ENCODE measurements around the gene RPEL1. TPM values are rescaled to one million over a fixed set of nuclear protein-coding genes. Genes with fewer than 3 reads are reported as not detected.

Gene RPEL1
- total and polyA plus RNA-seq, 2 of the 8 experiments (the other 6 are each of a cell fraction or from before 2014, with no cell fraction given), result 0.12 TPM; not detected in 1

GRCh38 chr10:103246324-103246723 is 637 bp downstream of the RPEL1 start (continued):
- TF ChIP-seq CHD7 (IDR thresholded peaks at IDR 0.05; ENCODE audit: insufficient replicate concordance, low read length), result no peak
- TF ChIP-seq ASH2L (IDR thresholded peaks at IDR 0.05; ENCODE audit: low read length), result no peak
- no peak for TF ChIP-seq SP4 (IDR thresholded peaks at IDR 0.05; ENCODE audit: low read length)
- TF ChIP-seq KDM5A (IDR thresholded peaks at IDR 0.05; ENCODE audit: low read length), result no peak
- no peak for TF ChIP-seq CEBPB (IDR thresholded peaks at IDR 0.05; ENCODE audit: low read depth, low read length)
- no peak for TF ChIP-seq SP1 (IDR thresholded peaks at IDR 0.05; ENCODE audit: low read depth, low read length)
- peak in 1 of 3 experiments; percentile 3; a peak in 1 of 4 replicates for TF ChIP-seq CTCF (IDR thresholded peaks at IDR 0.05; ENCODE audit: control extremely low read depth in 1 of 3, insufficient read depth in 1 of 3, low read depth in 1 of 3, low read length in 3 of 3)
- TF ChIP-seq SIRT6 (IDR thresholded peaks at IDR 0.05; ENCODE audit: low read length), result no peak
- TF ChIP-seq BACH1 (IDR thresholded peaks at IDR 0.05; ENCODE audit: low read length), result no peak
- peak in 1 of 2 experiments; percentile 13; a peak in 1 of 4 replicates for TF ChIP-seq RAD21 (IDR thresholded peaks at IDR 0.05 in 1 of 2, conservative IDR thresholded peaks at IDR 0.05 in 1 of 2; ENCODE audit: low read depth in 2 of 2, low read length in 2 of 2)
